GM19023 (cell line): ENCODE measurements around the gene ITGAE.
"Not testable (repeated sequence)": the region's sequence is repeated elsewhere in the genome, so short reads cannot be mapped to it uniquely, and the experiment has no call there.

ENCODE experiments used
- ATAC-seq: cut with Tn5 transposase; IDR thresholded peaks from one replicate; pipeline ENCODE4 v1.9.1; 2021; ENCODE audit warnings: mild to moderate bottlenecking, moderate library complexity; ENCODE audit not compliant: unreplicated experiment

ITGAE gene, protein sequence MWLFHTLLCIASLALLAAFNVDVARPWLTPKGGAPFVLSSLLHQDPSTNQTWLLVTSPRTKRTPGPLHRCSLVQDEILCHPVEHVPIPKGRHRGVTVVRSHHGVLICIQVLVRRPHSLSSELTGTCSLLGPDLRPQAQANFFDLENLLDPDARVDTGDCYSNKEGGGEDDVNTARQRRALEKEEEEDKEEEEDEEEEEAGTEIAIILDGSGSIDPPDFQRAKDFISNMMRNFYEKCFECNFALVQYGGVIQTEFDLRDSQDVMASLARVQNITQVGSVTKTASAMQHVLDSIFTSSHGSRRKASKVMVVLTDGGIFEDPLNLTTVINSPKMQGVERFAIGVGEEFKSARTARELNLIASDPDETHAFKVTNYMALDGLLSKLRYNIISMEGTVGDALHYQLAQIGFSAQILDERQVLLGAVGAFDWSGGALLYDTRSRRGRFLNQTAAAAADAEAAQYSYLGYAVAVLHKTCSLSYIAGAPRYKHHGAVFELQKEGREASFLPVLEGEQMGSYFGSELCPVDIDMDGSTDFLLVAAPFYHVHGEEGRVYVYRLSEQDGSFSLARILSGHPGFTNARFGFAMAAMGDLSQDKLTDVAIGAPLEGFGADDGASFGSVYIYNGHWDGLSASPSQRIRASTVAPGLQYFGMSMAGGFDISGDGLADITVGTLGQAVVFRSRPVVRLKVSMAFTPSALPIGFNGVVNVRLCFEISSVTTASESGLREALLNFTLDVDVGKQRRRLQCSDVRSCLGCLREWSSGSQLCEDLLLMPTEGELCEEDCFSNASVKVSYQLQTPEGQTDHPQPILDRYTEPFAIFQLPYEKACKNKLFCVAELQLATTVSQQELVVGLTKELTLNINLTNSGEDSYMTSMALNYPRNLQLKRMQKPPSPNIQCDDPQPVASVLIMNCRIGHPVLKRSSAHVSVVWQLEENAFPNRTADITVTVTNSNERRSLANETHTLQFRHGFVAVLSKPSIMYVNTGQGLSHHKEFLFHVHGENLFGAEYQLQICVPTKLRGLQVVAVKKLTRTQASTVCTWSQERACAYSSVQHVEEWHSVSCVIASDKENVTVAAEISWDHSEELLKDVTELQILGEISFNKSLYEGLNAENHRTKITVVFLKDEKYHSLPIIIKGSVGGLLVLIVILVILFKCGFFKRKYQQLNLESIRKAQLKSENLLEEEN

DNA sequence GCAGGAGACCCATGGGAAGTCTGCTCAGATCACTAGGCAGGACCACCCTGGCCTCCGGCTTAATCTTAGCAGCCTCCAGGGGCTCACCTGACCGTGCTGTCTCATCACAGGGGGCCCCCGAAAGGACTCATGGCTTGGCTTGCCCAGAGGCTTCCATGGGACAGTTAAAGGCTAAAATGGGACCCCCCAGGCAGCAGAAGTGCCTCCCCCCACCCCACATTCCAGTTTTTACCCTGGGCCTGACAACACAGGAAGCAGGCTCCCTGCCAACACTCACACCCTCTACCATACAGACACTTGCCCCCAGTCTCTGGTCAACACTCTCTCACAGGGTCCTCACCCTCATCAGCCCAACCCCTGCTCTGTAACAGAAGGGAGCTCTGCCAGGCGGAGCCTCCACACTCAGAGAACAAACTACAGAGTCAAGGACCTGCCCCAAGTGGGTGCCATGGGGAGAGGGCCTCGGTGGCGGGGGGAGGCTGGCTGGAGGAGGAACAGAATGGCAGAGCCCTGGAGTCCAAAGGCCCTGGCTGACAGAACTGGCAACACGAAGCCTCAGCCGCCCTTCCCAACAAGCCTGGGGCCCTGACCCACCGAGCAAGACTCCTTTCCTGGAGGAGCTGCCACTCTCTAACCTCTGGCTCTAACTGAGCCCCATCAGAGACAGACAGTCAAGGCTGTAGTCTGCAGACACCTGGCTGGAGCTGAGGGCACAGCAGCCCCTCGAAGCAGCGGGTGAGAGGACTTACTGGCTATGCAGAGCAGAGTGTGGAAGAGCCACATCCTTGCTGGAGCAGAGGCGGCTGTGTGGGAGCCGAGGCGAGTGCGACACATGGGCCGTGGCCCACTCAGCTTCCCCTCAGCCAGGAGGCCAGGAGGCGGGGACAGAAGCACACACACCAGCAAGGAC is at the start of gene ITGAE:
Gene ITGAE, minus strand, starts transcription at position 827 of the 910 bp plus-strand sequence. Its CDS starts 44 bp downstream, at position 783.
- no peak for ATAC-seq

DNA sequence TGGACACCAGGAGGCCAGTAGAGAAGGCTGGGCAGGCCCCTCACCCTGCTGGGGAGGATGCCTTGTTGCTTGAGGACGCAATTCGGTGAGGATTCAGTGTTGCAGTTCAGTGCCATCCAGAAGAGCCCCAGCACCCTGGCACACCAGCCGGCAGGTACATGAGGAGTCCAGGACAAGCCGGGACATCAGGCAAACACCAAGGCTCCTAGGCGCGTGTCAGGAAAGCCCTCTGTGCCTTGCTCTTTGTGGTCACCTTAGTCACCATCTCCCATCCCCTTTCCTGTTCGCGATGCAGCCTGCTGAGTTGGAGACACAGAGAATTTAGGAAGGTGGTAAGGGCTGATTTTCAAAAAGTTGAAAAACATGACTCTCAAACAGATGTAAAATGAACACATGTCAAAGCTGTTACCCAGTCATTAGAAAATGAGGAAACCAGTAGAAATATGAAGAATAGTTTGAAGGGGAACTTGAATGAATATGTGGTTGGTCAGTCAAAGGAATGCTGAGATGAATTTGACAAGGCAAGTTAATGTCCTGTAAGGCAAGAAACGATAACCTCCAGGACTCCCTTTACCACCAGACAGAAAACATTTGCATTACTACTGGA is 47.3 kb upstream of the ITGAE start:
- no peak for ATAC-seq

DNA sequence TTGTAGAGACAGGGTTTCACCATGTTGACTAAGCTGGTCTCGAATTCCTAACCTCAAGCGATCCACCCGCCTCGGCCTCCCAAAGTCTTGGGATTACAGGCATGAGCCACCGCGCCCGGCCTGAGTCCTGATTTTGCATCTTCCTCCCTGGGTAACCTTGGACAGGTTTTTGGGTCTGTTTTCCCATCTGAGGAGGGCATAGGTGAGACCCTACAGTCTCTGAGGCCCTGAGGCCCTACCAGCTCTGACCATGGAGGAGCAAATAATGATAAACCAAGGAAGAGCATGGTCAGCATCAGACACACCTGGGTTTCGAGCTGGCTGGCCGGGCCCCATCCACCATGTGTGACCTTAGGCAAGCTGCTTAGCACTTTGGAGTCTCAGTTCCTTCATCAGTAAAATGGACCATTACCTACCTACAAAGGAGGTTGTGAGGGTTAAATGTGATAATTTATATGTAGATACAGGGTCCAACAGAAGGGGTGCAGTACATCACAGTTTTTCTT is 46.2 kb upstream of the ITGAE start:
- ATAC-seq = no peak

DNA sequence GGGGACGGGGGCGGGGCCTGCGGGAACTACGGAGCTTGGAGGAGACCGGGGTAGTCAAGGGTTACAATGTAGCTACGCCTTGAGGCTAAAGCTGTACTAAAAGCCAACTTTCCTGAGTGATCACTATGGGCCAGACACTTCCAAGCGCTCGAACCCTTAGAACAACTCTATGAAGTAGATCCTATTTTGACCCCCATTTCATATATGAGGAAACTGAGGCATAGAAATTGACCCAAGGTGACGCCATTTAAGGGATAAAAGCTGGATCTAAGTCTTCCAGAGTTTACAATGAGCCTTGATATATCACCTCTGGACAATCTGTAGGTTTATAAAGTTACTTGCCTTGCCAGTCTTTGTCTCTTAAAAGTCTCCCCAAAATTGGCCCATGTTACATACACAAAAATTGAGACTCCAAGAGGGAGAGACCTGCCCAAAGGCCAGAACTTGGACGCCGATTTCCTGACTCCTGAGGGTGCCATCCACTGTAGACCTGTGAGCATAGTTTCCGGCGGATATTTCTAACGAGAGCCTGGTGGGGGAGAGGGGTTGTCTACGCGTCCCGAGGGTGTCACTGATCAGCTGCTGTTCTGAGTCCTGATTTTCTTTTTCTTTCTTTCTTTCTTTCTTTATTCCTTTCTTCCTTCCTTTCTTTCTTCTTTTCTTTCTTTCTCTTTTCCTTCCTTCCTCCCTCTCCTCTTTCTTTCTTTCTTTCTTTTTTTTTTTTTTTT is 45.6 kb upstream of the ITGAE start:
- ATAC-seq = no peak

DNA sequence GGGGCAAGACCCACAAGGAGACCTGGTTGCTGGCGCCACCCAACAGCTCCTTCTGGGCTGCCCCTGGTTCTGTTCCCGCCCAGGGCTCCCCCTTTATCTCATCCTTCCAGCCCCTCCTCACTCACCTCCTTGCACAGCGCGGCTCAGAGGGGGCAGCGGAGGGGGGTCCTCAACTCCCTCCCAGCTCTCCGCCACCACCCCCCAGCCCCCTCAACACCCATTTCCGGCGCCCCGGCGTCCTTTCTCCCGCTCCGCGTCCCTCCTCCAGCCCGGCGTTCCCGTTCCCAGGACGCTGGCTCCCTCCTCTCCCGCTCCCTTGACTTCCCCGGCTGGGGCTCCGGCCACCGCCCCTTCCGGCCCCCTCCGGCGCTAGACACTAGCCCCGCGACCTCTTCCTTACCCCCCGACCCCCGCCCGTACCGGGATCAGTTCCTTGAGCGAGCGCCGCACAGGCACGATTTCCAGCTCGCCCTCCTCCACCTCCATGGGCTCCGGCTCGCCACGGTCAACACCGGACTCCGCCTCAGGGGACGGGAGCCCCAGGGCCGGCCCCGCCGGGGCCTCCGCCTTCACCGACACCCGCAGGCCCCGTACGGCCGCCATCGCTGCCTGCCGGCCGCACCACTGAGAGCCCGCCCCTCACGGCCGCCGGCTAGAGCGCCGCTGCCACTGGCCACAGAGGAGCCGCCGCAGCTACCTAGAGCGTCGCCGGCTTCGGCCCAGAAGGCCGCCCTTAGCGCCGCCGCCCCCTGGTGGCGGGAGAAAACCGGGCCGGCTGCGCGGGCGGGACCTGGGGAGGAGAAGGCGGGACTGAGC is 44.8 kb upstream of the ITGAE start, which contains the start of gene NCBP3:
Gene NCBP3, minus strand, starts transcription at position 626 of the 816 bp plus-strand sequence. Its CDS starts 23 bp downstream, at position 603.
- ATAC-seq = peak; percentile 86

DNA sequence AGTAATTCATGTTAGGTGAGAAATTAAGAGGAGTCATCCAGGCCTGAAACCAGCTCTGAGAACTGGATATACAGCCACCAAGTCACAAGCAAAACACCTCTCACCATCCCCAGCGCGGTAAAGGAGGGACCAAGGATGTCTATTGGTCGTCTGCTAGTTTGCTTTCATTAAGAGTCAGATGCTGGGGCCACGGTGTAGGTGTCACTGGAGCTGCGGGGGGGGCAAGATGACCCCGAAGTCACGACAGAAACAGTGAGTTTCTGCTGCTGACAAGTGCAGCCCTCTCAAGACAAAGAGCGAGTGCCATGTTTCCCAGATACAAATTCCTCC is 44.3 kb upstream of the ITGAE start:
- peak; percentile 15 for ATAC-seq

DNA sequence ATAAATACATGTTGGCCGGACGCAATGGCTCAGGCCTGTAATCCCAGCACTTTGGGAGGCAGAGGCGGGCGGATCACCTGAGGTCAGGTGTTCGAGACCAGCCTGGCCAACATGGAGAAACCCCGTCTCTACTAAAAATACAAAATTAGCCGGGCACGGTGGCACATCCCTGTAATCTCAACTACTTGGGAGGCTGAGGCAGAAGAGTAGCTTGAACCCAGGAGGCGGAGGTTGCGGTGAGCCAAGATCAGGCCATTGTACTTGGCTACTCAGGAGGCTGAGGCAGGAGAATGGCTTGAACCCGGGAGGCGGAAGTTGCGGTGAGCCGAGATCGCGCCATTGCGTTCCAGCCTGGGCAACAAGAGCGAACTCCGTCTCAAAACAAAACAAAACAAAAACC is 43.6 kb upstream of the ITGAE start:
- ATAC-seq = not testable (repeated sequence)

DNA sequence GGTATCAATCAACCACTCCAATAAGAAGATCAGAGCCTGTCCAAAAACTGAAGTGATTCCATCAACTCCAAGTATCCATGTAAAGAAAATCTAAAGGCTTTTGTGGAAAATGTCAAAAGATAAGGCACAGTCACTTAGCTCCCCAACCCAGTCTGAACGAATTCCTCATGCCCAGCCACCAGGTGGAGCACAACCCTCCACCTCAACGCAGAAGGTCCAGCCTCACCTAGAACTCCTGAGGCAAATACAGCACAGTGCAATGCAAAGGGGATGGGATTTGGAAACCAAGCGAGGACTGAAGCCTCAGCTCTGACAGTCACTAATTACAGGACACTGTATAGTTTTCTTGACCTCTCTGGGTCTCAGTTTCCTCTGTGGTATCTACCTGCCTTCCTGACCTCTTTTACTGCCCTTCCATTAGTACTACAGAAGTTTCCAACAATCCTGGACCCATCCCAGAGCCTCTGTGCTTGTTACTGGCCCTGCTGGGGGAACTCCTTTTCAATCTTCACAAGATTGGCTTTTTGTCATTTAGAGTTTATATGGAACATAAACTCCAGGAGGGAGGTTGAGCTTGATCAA is 43.0 kb upstream of the ITGAE start:
- ATAC-seq = no peak

DNA sequence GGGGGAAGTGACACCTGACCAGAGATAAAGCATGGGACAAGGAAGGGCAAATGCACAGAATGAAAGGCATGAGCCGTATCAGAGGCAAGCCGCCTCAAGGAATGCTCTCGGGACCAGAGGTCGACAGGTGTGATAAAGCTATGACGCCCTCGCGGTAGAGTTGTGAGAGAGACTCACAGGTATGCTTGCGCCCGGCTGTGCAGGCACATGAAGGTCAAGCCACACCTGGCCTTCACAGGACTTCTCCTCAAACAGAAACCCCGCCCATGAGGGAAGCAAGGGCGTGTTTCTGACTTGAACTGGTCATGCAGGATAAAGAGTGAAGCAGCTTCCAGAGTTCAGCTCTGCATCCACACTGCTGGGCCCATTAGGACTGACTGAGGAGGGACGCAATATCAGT is 37.2 kb upstream of the ITGAE start:
- ATAC-seq = no peak

DNA sequence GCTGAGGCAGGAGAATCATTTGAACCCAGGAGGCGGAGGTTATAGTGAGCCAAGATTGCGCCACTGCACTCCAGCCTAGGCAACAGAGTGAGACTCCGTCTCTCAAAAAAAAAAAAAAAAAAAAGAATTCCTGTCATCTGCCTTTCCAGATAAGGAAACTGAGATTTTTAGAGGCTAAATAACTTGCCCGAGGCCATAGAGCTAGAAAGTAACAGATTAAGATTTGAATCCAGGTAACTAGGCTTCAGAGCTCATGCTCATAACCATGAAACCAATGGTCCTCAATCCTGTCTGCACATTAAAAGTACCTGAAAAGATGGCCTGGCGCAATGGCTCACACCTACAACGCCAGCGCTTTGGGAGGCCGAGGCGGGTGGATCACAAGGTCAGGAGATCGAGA is 35.6 kb upstream of the ITGAE start:
- no peak for ATAC-seq

DNA sequence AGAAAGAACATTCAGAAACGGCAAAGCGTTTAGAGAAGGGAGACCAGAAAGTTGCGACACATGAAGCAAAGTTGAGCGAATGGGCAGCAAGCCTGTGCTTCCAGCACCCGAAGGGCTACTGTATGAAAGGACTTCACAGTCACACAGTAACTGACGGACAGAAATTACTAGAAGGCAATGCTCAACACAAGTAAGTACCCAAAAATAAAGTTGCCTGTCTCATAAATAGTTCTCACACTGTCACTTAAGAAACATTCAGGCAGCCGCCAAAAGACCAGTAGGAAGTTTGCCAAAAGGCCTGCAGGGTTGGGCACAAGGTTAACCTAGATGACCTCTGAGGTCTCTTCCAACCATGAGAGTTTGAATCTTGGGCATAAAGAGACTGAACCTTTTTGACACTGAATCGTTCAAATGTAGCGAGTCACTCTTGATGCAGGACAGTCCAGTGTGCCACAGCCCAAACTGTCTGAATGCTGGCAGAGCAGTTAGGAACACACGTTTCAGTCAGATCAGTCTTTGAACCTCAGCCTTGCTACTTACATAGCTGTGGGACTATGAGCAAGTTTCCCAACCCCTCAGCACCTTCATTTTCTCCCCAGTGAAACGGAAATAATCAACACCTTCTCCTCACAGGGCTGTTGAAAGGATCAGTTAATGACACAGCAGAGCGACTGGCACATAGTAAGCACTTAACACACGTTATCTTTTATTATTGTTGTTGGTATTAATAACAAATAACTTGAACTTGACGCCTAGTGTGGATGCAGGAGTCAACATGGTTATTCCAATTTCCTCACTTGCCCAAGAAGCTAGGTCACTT is 34.6 kb upstream of the ITGAE start:
- no peak for ATAC-seq

DNA sequence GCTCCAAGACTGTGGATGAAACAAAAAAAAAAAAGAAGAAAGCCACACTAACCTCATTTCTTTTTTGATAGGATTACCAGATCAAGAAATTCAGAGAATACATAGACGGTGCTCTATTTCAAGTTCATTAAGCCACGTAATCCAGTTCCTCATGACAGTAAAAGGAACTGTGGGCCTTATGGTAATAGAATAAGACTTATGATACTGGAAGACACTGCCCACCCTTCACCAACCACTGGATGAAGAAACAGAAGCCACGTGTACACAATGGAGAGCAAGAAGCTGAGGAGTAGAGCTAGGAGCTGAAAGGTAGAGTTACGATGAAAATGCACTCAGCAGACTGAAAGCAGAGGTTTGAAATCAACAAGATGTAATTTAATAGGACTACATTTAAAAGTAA is 33.8 kb upstream of the ITGAE start:
- ATAC-seq = no peak

DNA sequence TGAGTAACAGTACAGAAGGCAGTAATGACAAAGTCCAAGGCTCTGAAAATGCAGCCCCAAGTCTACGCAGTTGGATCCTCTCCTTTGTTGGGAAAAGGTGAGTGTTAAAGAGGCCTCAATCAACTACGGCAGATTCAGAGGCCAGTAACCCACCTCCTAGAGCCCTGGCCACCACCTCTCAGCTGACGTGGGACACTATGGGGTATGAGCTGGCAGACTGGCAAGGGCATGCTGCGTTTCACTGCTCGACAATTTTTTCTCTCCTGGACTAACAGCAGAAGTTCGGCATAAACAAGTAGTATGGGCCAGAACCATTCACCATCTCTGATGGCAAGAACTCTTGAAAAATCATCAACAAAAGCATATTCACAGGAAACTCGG is 27.9 kb upstream of the ITGAE start:
- no peak for ATAC-seq

DNA sequence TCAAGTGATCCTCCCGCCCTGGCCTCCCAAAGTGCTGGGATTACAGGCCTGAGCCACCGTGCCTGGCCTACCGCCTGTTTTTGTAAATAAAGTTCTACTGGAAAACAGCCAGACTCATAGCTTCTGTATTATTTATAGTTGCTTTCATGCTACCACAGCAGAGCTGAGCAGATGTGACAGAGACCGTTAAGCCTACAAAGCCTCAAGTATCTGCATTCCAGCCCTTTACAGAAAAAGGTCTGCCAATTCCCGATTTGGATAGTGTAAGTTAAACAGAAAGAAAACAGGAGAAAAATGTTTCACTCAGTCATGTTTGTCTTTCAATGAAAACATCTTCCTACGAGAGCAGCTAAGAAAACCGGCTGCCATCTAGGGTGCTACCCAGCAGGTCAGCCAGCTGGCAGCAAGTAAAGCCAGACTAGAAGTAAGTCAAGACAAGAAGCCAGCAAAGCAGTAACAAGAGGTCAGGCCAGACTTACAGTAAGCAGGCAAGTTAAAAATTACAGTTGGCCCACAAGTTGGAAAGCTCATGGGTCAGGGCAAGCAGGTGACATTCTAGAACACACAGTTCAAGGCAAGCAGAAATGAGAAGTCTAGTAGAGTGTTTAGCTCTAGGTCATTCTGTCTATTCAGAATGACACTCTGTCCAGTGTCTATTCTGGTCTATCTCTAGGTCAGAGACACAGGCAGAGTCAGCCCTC is 27.3 kb upstream of the ITGAE start:
- ATAC-seq = no peak

DNA sequence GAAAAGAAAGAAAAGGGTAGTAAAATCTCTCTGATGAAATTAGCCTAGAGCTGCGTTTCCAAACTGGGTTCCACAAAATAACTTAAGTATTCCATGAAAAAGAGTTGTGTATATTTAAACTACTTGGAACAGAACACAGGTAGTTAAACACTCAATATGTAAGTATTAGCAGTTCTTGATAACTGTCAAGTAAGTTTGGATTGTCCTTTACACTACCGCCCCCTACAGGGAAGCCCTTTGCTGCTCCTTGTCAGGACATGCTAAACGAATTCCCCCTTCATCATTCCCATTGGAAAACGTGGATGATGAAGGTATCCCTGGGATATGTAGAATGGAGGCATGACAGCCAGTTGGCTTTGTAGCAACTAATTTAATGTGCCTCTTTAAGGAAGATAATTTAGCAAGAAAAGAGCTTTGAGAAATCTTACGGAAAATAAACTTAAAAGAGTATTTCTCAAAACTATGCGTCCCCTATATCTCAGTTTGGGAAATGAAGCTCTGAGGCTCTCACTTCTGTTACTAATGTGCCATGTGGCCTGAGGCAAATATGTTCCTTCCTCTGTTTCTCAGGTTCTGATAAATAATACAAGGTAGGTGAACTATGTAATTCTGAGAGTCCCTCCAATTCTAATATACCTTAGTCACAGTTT is 26.3 kb upstream of the ITGAE start:
- no peak for ATAC-seq

DNA sequence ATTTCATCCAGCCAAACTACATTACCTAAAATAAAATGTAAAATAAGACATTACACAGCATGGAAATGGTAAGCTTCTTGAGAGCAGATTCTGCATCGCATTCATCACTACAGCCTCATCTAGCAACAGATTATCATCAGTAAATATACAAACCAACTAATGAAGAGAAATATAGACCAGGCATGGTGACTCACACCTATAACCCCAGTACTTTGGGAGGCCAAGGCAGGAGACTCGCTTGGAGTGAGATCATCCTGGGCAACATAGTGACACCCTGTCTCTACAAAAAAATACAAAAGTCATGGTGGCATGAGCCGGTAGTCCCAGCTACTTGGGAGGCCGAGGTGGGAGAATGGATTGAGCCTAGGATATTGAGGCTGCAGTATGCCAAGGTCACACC is 25.2 kb upstream of the ITGAE start:
- ATAC-seq = no peak
